Skeletal muscle tissue (tissue), 4 donors: ENCODE measurements around the gene CASTOR1. TPM values are rescaled to one million over a fixed set of nuclear protein-coding genes. Genes with fewer than 3 reads are reported as not detected.
"Not testable (repeated sequence)": the region's sequence is repeated elsewhere in the genome, so short reads cannot be mapped to it uniquely, and the experiment has no call there.

Experiments used
- H3K27ac ChIP-seq: one replicate; pipeline ENCODE4 v1.7.0; 2013; ENCODE audit warnings: mild to moderate bottlenecking, low read depth, low read length, inconsistent platforms
- H3K27me3 ChIP-seq, 3 donors: one replicate each; pipeline ENCODE4 v1.7.0; 2013; ENCODE audit warnings: low read length in 3 of 3; ENCODE audit not compliant: control insufficient read depth in 3 of 3, insufficient read depth in 3 of 3
- H3K36me3 ChIP-seq, 3 donors: one replicate each; pipeline ENCODE4 v1.7.0; 2013; ENCODE audit warnings: low read length in 3 of 3; ENCODE audit not compliant: control insufficient read depth in 3 of 3, insufficient read depth in 3 of 3
- H3K4me1 ChIP-seq, 3 donors: one replicate each; pipeline ENCODE4 v1.7.0; 2013; ENCODE audit warnings: low read length in 3 of 3, mild to moderate bottlenecking in 3 of 3; ENCODE audit not compliant: control insufficient read depth in 3 of 3, insufficient read depth in 3 of 3
- H3K4me3 ChIP-seq, 3 donors: one replicate each; pipeline ENCODE4 v1.7.0; 2013; ENCODE audit warnings: low read length in 3 of 3
- H3K9ac ChIP-seq, 3 donors: one replicate each; pipeline ENCODE4 v1.7.0; 2013; ENCODE audit warnings: low read length in 3 of 3, mild to moderate bottlenecking in 3 of 3, moderate library complexity in 2 of 3, low read depth in 1 of 3
- H3K9me3 ChIP-seq, 3 donors: one replicate each; pipeline ENCODE4 v1.7.0; 2013; ENCODE audit warnings: low read length in 3 of 3; ENCODE audit not compliant: control insufficient read depth in 3 of 3
- total RNA-seq: library from RNA; depleted of rRNA; stranded (reverse); fragments of >200 nt; gene quantifications from one replicate; pipeline ENCODE4 v1.2.3, GENCODE V29; 2014
- donor health status: Osteomylitis.

The CASTOR1 gene
- total RNA-seq, result 2.6 TPM

GRCh38 chr22:30289141-30289979 lies at the start of gene CASTOR1:
CASTOR1 (minus strand) TSS chr22:30289505; CDS start chr22:30289497, 8 bp downstream.
- peaks cover 13 to 18% (median 16%) of the 10 kb centered on the region in 3 donors for H3K36me3 ChIP-seq
- no peaks in the 10 kb centered on the region for H3K27me3 ChIP-seq
- H3K4me3 ChIP-seq, result peak within 1 kb of the TSS; percentile 74 to 83 (median 81)
- peak within 1 kb of the TSS; percentile 71 for H3K27ac ChIP-seq
- no peaks in the 10 kb centered on the region for H3K9me3 ChIP-seq
- peak within 1 kb of the TSS; percentile 72 to 86 (median 80) for H3K9ac ChIP-seq
- H3K4me1 ChIP-seq, result peaks cover 35 to 43% (median 37%) of the 10 kb centered on the region in 3 donors

DNA sequence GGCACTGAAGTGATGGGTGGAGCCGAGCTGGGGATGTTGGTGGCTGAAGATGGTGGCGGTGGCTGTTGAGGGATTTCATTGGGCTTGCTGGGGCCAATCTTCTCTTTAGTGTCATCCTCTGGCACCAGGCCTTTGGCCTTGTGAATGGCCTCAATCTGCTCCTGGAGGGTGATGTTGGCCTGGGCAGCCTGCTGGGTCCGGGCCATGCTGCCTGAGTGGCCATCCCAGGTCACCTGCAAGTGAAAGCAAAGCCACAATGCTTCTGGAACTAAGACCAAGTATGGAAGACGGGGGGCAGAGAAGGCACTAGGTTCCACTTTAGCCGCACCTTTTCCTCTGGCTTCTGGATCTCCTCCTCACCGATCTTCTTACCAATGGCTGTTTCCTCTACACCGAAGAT lies 49.5 kb upstream of the CASTOR1 start:
- H3K27me3 ChIP-seq, result no peaks in the 10 kb centered on the region
- H3K27ac ChIP-seq, result no peak overlapping the region
- peaks cover 93 to 96% (median 94%) of the 10 kb centered on the region in 3 donors for H3K36me3 ChIP-seq
- H3K4me3 ChIP-seq, result no peak overlapping the region
- H3K4me1 ChIP-seq, result peaks cover 39 to 52% (median 40%) of the 10 kb centered on the region in 3 donors
- H3K9ac ChIP-seq, result peak overlapping the region in 1 of 3 donors; percentile 50
- no peaks in the 10 kb centered on the region for H3K9me3 ChIP-seq

- H3K4me3 ChIP-seq, H3K9me3 ChIP-seq, H3K27ac ChIP-seq, H3K27me3 ChIP-seq: not testable (repeated sequence)
- Histone ChIP-seq H3K36me3 (peaks cover 92 to 96% (median 94%) of the 10 kb centered on the region in 3 donors), H3K4me1 (peaks cover 39 to 52% (median 40%) of the 10 kb centered on the region in 3 donors), H3K9ac (peak overlapping the region in 1 of 3 donors; percentile 50)
Observed at GRCh38 chr22:30338341-30338740, 49.0 kb upstream of the CASTOR1 start.

GRCh38 chr22:30337461-30337778 lies 48.1 kb upstream of the CASTOR1 start:
- no peak overlapping the region for H3K27ac ChIP-seq
- no peaks in the 10 kb centered on the region for H3K27me3 ChIP-seq
- H3K9me3 ChIP-seq, result no peaks in the 10 kb centered on the region
- no peak overlapping the region for H3K9ac ChIP-seq
- H3K4me3 ChIP-seq, result no peak overlapping the region
- peaks cover 92 to 96% (median 94%) of the 10 kb centered on the region in 3 donors for H3K36me3 ChIP-seq
- H3K4me1 ChIP-seq, result peaks cover 39 to 51% (median 40%) of the 10 kb centered on the region in 3 donors

DNA sequence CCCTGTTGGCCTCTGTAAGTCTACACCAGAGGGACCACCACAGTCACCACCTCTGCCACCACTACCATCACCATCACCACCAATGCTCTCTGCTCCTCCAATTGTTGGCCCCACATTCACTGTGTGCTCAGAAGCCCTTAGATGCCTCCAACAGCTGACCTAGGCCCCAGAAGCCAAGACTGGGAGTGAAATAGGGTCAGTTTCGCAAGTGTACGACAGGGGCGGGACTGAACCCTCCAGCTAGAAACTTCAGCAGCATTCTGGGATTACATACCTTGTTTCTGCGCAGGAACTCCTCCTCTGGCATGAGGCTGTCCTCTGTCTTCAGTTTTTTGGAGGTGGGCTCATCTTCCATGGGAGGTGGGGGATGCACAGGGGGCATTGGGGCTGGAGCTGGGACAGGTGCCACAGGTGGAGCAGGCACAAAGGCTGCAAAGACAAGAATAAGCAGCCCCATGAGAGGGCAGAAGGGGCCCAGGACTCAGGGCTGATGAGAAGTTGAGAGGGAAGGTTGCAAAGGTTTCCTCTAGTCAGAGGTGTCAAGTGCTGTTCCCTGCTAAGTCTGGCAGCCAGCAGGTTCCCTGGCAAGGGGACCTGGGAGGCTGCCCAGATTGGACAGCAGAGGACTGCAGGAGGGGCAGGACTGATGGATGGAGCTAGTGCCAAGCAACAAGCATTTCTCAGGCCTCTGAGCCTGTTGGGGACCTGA lies 47.6 kb upstream of the CASTOR1 start:
- Histone ChIP-seq H3K36me3 (peaks cover 90 to 94% (median 94%) of the 10 kb centered on the region in 3 donors), H3K4me3 (no peak overlapping the region), H3K9me3 (no peaks in the 10 kb centered on the region), H3K9ac (peak overlapping the region in 1 of 3 donors; percentile 16), H3K4me1 (peaks cover 35 to 46% (median 37%) of the 10 kb centered on the region in 3 donors), H3K27ac (no peak overlapping the region), H3K27me3 (no peaks in the 10 kb centered on the region)

- Histone ChIP-seq H3K27me3 (no peaks in the 10 kb centered on the region), H3K4me3 (no peak overlapping the region), H3K9ac (no peak overlapping the region), H3K36me3 (peaks cover 78 to 85% (median 80%) of the 10 kb centered on the region in 3 donors), H3K27ac (no peak overlapping the region), H3K9me3 (no peaks in the 10 kb centered on the region), H3K4me1 (peaks cover 21 to 30% (median 22%) of the 10 kb centered on the region in 3 donors)
Observed at GRCh38 chr22:30335236-30335635, 45.9 kb upstream of the CASTOR1 start.

DNA sequence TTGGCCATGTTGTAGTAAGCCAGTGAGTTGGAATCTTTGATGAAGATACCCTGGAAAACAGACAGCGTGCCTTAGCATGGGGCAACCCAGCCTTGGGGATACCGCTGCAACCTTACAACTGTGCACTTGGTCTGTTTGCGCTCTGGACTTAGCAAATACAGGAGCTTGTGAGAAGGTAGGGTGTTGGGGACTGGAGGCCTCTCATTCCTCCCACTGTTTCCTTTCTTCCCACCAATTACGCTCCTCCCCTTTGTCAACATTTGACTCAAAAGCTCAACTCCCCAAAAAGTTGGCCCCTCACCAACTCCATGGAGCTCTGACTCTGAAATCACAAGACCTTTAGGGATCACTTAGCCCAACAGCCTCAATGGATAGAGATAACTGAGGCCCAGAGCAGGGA lies 45.3 kb upstream of the CASTOR1 start:
- Histone ChIP-seq H3K36me3 (peaks cover 72 to 79% (median 74%) of the 10 kb centered on the region in 3 donors), H3K4me1 (peaks cover 21 to 27% (median 21%) of the 10 kb centered on the region in 3 donors), H3K27ac (no peak overlapping the region), H3K4me3 (no peak overlapping the region), H3K9me3 (no peaks in the 10 kb centered on the region), H3K9ac (no peak overlapping the region), H3K27me3 (no peaks in the 10 kb centered on the region)

DNA sequence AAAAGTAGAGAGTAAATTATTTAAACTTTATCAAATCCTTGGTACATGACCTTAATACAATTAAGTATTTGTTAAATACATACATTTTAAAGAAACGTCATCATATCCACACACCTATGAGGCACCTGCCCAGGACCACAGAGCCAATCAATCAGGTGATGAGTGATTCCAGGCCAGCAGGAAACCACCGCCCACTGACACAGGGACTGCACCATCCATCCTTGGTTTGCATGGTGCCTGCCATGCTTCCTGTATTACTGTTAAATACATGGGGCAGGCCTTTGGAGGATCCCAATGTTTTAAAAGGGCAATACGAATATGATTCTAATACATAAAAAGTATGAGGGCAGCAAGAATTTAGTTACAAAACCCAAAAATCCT lies 44.4 kb upstream of the CASTOR1 start:
- Histone ChIP-seq H3K27ac (no peak overlapping the region), H3K4me3 (no peak overlapping the region), H3K9ac (no peak overlapping the region), H3K4me1 (peaks cover 18 to 21% (median 21%) of the 10 kb centered on the region in 3 donors), H3K27me3 (no peaks in the 10 kb centered on the region), H3K36me3 (peaks cover 62 to 69% (median 65%) of the 10 kb centered on the region in 3 donors), H3K9me3 (no peaks in the 10 kb centered on the region)

DNA sequence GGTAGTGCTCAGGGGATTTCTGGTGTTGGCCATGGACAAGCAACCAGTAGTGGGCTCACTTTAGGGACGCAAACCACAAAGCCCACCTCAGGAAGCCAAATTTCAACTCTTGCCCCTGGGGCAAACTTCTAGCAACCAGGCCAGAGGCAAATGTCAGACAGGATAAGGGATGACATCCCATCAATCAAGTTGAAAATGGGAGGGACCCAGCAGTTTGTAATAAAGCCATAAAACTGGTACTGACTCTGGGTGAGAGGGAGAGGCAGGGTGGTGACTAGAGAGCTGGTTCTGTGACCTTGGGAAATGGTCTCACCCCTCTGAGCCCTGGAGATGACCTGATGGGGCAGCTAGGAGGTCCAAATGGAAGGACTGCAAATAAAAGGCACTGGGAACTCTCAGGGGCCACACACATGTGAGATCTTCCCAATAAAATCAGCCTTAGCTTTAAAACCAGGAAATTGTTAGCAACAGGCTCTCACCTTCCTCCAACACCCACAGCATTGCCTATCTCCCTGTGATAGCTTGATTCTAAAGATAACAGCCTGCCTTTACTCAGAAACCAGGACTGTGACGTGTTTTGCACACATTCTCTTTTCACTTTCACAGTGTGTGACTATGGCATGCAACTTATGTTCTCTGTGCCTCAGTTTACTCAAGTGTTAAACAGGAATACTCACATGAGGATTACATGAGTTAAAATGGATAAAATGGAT lies 43.8 kb upstream of the CASTOR1 start:
- Histone ChIP-seq H3K9ac (no peak overlapping the region), H3K27me3 (no peaks in the 10 kb centered on the region), H3K9me3 (no peaks in the 10 kb centered on the region), H3K36me3 (peaks cover 58 to 65% (median 61%) of the 10 kb centered on the region in 3 donors), H3K4me3 (no peak overlapping the region), H3K4me1 (peaks cover 14 to 18% (median 17%) of the 10 kb centered on the region in 3 donors), H3K27ac (no peak overlapping the region)
